HG03097 (cell line): ENCODE results near the gene SAC3D1.

Source experiments
- ATAC-seq: cut with Tn5 transposase; IDR thresholded peaks from one replicate; pipeline ENCODE4 v1.9.1; 2021; ENCODE audit not compliant: unreplicated experiment, low FRiP score

The SAC3D1 gene

DNA sequence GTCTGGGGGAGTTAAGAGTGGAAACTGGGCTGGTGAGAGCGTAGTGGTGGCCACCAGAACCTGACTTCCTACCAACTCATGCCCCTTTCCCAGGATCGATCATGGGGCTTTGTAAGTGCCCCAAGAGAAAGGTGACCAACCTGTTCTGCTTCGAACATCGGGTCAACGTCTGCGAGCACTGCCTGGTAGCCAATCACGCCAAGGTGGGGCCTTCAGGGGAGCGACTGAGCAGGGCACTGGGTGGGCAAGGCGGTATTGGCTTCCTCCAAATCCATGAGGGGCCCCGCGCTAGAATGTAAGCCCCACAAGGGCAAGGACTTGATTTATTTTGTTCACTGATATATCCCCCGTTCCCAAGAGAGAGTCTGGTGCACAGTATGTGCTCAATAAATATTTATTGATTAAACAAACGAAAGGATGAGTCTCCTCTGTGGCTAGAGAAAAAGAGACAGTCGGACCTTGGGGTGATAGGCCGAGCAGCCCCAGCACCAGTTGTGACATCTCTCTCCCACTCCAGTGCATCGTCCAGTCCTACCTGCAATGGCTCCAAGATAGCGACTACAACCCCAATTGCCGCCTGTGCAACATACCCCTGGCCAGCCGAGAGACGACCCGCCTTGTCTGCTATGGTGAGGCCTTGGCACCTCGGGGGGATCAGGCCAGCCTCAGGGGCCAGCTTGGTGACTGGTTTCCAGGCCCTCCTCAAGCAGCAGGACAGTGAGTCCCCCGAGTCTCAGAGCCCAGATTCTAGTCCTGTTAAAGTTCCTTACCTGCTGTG lies 43.8 kb downstream of the SAC3D1 start:
- no peak for ATAC-seq

DNA sequence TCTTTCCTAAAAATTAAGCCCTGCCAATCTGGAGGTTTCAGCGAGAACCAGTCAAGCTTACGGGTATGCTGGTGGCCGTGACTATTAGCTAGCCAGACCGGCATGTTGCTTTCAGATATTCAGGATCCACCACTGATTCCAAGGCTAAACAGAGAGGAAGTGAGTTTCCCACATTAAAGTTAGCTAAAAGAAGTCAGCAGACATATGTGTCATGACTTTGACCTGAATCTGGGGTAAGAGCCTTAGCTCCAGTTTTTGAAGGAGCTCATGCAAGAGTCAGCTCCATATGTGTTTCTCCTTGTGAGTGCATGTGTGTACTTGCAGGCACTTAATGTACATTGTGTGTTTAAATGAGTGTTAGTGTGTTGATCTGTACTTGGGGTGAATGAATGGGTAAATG lies 44.4 kb downstream of the SAC3D1 start:
- no peak for ATAC-seq

DNA sequence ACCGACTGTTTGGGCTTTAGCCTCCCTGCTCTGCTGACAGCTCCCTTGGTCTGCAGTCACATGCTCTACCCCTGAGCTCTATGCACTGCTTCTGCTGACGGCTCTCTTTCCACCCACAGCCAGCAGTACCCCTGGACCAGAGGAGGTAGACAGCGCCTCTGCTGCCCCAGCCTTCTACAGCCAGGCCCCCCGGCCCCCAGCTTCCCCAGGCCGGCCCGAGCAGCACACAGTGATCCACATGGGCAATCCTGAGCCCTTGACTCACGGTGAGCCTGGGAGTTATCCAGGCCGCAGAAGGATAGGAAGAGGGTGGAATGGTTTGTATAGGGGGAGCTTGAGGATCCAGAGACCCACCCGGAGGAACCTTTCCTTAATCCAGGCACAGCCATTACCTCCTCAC lies 45.8 kb downstream of the SAC3D1 start:
- no peak for ATAC-seq

DNA sequence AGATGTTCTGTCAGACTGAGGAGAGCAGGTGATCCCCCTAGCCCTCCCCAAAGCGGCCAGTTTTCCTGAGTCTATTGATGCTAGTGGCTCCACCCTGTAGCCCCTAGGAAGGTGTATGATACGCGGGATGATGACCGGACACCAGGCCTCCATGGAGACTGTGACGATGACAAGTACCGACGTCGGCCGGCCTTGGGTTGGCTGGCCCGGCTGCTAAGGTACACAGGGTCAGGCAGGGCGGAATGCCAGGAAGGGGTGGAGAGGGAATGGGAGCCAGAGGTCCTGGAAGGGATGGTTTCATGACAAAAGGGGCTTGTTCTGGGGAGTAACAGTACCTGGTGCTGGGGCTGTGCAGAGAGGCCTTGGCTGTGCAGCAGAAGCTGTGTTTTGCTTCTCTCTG lies 46.2 kb downstream of the SAC3D1 start:
- ATAC-seq, result no peak

DNA sequence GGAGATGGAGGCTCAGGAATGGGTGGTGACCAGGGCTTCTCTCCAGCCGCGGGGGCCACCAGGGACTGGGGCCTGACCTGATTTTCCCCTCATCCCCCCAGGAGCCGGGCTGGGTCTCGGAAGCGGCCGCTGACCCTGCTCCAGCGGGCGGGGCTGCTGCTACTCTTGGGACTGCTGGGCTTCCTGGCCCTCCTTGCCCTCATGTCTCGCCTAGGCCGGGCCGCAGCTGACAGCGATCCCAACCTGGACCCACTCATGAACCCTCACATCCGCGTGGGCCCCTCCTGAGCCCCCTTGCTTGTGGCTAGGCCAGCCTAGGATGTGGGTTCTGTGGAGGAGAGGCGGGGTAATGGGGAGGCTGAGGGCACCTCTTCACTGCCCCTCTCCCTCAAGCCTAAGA lies 46.8 kb downstream of the SAC3D1 start:
- no peak for ATAC-seq

DNA sequence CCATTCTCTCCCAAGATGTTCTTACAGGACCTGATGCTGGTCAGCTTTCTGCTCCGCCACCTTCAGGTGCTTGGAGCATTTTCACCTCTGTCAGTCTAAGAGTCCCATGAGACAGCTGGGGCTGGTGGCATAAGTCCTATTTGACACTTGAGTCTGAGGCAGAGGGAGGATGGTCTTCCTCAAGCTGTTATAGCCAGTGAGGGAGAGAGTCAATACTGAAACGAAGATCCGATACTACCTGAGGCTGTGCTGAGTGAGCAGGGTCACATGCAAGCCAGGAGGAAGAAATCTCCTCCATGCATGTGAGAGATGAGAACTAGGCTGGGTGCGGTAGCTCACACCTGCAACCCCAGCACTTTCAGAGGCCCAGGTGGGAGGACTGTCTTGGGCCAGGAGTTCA lies 48.6 kb downstream of the SAC3D1 start:
- ATAC-seq, result no peak

DNA sequence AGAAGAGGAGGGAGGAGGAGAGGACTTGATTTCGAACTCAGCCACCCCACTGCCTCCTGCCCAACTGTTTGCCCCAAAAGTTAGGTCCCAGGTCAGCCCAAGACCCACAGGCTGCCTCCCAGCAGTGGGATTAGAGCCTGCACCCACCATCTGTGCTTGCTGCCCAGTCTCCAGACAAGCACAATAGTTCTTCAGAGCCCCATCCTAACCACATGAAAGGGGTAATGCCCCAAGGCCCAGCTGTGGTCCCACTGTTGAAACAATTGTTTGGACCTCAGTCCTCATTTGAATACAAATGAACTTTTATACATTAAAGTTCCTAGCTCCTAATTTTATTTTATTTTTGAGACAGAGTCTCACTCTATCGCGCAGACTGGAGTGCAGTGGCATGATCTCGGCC lies 49.6 kb downstream of the SAC3D1 start:
- ATAC-seq, result no peak
